ENCODE measurements around the gene SLC16A12. TPM values are rescaled to one million over a fixed set of nuclear protein-coding genes. Genes with fewer than 3 reads are reported as not detected.

The SLC16A12 gene
- total RNA-seq, 4 donors from 2014 or later: 25.4 to 137 (median 35.3) TPM

DNA sequence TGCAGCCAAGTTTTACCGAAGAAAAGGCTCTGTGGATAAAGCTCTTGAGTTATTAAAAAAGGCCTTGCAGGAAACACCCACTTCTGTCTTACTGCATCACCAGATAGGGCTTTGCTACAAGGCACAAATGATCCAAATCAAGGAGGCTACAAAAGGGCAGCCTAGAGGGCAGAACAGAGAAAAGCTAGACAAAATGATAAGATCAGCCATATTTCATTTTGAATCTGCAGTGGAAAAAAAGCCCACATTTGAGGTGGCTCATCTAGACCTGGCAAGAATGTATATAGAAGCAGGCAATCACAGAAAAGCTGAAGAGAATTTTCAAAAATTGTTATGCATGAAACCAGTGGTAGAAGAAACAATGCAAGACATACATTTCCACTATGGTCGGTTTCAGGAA, 132.4 kb downstream of the SLC16A12 start:
- no peak overlapping the region for H3K4me3 ChIP-seq (replicated peaks in 1 of 3)
- intact Hi-C loops (cut with DNase I): no loop called here
- no peaks in the 10 kb centered on the region for H3K4me1 ChIP-seq
- TF ChIP-seq CTCF (IDR thresholded peaks at IDR 0.05) (no peak), POLR2A (IDR thresholded peaks at IDR 0.05) (no peak)
- DNase-seq: no peak
- no peaks in the 10 kb centered on the region for H3K9me3 ChIP-seq
- H3K27ac ChIP-seq: no peak overlapping the region
- H3K36me3 ChIP-seq: peaks cover 0 to 4% of the 10 kb centered on the region in 2 donors
- no peaks in the 10 kb centered on the region for H3K27me3 ChIP-seq
- WGBS, 2 donors: 94 to 97% methylated on average over 2 of the region's 2 CpGs

- Histone ChIP-seq H3K27ac (no peak overlapping the region), H3K9me3 (no peaks in the 10 kb centered on the region), H3K27me3 (no peaks in the 10 kb centered on the region), H3K4me3 (replicated peaks in 1 of 3) (no peak overlapping the region), H3K4me1 (peaks cover 0 to 5% of the 10 kb centered on the region in 2 donors), H3K36me3 (peaks cover 0 to 4% of the 10 kb centered on the region in 2 donors)
- 96 to 97% methylated on average over 1 of the region's 1 CpG for WGBS, 2 donors
- intact Hi-C loops (cut with DNase I): no loop called here
- DNase-seq: no peak
- no peak for TF ChIP-seq POLR2A (IDR thresholded peaks at IDR 0.05)
- TF ChIP-seq CTCF (IDR thresholded peaks at IDR 0.05): no peak
Observed at GRCh38 chr10:89399956-89400355, 135.4 kb downstream of the SLC16A12 start.

DNA sequence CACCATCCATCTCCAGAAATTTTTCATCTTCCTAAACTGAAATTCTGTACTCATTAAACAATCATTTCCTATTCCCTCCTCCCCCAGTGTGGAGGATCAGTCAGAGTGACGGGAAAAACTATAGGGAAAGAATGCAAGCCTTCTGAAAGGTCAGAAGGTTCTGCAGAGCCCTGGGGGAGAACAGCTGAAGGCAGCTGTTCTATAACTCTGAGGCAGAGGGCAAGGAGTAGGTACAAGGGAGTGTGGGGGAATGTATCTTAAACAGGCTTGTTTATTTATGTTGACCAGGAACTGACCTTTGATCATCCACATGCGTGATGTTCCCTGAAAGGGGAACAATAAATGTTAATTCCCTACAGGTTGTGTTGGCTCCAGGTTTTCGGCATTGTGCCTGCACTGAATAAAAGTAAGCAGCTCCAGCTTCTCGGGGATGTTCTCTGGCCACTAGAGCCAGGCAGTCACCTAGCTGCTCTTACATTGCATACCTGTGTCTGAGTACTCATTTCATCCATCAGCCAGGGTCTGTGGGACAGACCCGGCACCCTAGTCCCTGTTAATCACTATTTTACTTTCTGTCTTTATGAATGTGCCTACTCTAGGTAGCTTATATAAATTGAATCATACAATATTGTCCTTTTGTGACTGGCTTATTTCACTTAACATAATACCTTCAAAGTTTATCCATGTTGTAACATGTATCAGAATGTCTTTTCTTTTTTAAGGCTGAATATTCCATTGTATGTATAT, 137.2 kb downstream of the SLC16A12 start:
- H3K36me3 ChIP-seq: no peaks in the 10 kb centered on the region
- TF ChIP-seq CTCF (IDR thresholded peaks at IDR 0.05): no peak
- TF ChIP-seq POLR2A (IDR thresholded peaks at IDR 0.05): no peak
- intact Hi-C loops (cut with DNase I): no loop called here
- no peak overlapping the region for H3K4me3 ChIP-seq (replicated peaks in 1 of 3)
- H3K27me3 ChIP-seq: no peaks in the 10 kb centered on the region
- DNase-seq: no peak
- no peak overlapping the region for H3K27ac ChIP-seq
- H3K9me3 ChIP-seq: no peaks in the 10 kb centered on the region
- H3K4me1 ChIP-seq: peaks cover 10 to 21% of the 10 kb centered on the region in 2 donors
- WGBS, 2 donors: 85 to 87% methylated on average over 5 of the region's 5 CpGs

DNA sequence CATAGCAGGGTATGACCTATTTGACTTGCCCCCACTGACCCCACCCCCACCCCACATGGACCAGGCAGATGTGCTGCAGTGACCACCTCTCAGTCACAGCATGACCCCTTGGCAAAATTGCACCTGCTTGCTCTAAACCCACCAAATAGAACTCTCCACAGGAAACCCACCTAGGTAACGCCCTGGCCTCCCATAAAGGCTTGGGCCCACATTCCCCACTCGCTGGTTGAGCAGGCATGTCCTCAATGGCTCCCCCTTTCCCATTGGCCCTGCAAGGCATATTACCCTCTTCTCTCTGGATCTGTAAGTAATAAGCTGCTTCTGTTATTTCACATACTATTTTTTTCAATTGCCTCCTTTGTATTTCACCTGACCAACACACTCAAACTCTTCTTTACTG, 140.3 kb downstream of the SLC16A12 start:
- WGBS, 2 donors: 95 to 98% methylated on average over 2 of the region's 2 CpGs
- no peaks in the 10 kb centered on the region for H3K27me3 ChIP-seq
- DNase-seq: no peak
- no peaks in the 10 kb centered on the region for H3K36me3 ChIP-seq
- H3K4me3 ChIP-seq (replicated peaks in 1 of 3): no peak overlapping the region
- no peak overlapping the region for H3K27ac ChIP-seq
- peaks cover 15 to 25% of the 10 kb centered on the region in 2 donors for H3K4me1 ChIP-seq
- TF ChIP-seq CTCF (IDR thresholded peaks at IDR 0.05) (no peak), POLR2A (IDR thresholded peaks at IDR 0.05) (no peak)
- intact Hi-C loops (cut with DNase I): no loop called here
- no peaks in the 10 kb centered on the region for H3K9me3 ChIP-seq

DNA sequence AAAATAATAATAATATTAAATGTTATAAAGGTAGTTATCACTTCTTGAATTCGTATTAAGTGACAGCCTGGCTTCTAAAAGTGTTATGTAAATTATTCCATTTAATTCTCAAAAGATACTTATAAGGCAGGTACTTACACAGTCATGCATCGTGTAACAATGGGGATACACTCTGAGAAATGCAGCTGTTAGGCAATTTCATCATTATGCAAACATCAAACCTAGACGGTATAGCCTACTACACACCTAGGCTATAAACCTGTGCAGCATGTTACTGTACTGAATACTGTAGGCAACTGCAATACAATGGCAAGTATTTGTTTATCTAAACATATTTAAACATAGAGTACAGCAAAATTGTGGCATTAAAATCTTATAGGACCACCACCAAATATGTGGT, 141.5 kb downstream of the SLC16A12 start:
- H3K36me3 ChIP-seq: no peaks in the 10 kb centered on the region
- TF ChIP-seq POLR2A (IDR thresholded peaks at IDR 0.05) (no peak), CTCF (IDR thresholded peaks at IDR 0.05) (no peak)
- H3K27ac ChIP-seq: peak overlapping the region in 1 of 3 donors; percentile 82
- H3K9me3 ChIP-seq: no peaks in the 10 kb centered on the region
- H3K4me1 ChIP-seq: peaks cover 15 to 25% of the 10 kb centered on the region in 2 donors
- DNase-seq: no peak
- H3K4me3 ChIP-seq (replicated peaks in 1 of 3): peak overlapping the region in 1 of 3 donors; percentile 36
- 55 to 68% methylated on average over 3 of the region's 3 CpGs for WGBS, 2 donors
- no peaks in the 10 kb centered on the region for H3K27me3 ChIP-seq
- intact Hi-C loops (cut with DNase I): no loop called here
